Measurements from ENCODE around the gene DNM2. TPM values are rescaled to one million over a fixed set of nuclear protein-coding genes. Genes with fewer than 3 reads are reported as not detected.

Gene DNM2
- total RNA-seq, 4 donors from 2014 or later: 469 to 1,152 (median 585) TPM

- Histone ChIP-seq H3K4me3 (peak overlapping the region in 3 of 4 donors; percentile 12 to 39 (median 21)), H3K27me3 (no peaks in the 10 kb centered on the region), H3K36me3 (no peaks in the 10 kb centered on the region), H3K27ac (peak overlapping the region; percentile 83 to 88 (median 86)), H3K4me1 (peaks cover 5 to 16% (median 13%) of the 10 kb centered on the region in 4 donors), H3K9me3 (no peaks in the 10 kb centered on the region)
- TF ChIP-seq POLR2AphosphoS5 (IDR thresholded peaks at IDR 0.05): peak; percentile 29 to 80 (median 75)
- TF ChIP-seq POLR2A (IDR thresholded peaks at IDR 0.05): peak; percentile 72
- TF ChIP-seq CTCF (IDR thresholded peaks at IDR 0.05): no peak
- TF ChIP-seq EP300 (IDR thresholded peaks at IDR 0.05; ENCODE audit: low read depth): peak; percentile 67
- peak; percentile 83 for DNase-seq
- intact Hi-C loops (cut with DNase I; ENCODE audit: low total_unique reads): no loop called here
- in situ Hi-C loops (cut with MboI; ENCODE audit: low pct_ligation_motif_present in 1 of 4, low pct_unique_long_range_greater_than_20kb in 1 of 4, low sequenced_read_pairs in 3 of 4): loop anchor here (5.0 to 25.0 kb wide), 4 partner anchors 52 to 155 kb away; partner anchors contain the start of gene CARM1 (in 2 of the 4)
- WGBS, 2 donors (ENCODE audit: low coverage in 1 of 2): 43% methylated on average over 22 of the region's 23 CpGs; no CpG with 5 or more reads in 1 of the 2 donors
These were observed 5.1 kb upstream of the DNM2 start for GRCh38 chr19:10712754-10713153.

- H3K9me3 ChIP-seq: no peaks in the 10 kb centered on the region
- TF ChIP-seq CTCF (IDR thresholded peaks at IDR 0.05): no peak
- no peak for TF ChIP-seq EP300 (IDR thresholded peaks at IDR 0.05; ENCODE audit: low read depth)
- TF ChIP-seq POLR2AphosphoS5 (IDR thresholded peaks at IDR 0.05): peak; percentile 31 to 58 (median 54)
- no peak for TF ChIP-seq POLR2A (IDR thresholded peaks at IDR 0.05)
- in situ Hi-C loops (cut with MboI; ENCODE audit: low pct_ligation_motif_present in 1 of 4, low pct_unique_long_range_greater_than_20kb in 1 of 4, low sequenced_read_pairs in 3 of 4) (loop anchor here (5.0 to 25.0 kb wide), 4 partner anchors 51 to 154 kb away; partner anchors contain the start of gene CARM1 (in 2 of the 4)), intact Hi-C loops (cut with DNase I; ENCODE audit: low total_unique reads) (no loop called here)
- peak; percentile 84 for DNase-seq
- peaks cover 5 to 16% (median 13%) of the 10 kb centered on the region in 4 donors for H3K4me1 ChIP-seq
- H3K36me3 ChIP-seq: no peaks in the 10 kb centered on the region
- peak overlapping the region; percentile 83 to 88 (median 86) for H3K27ac ChIP-seq
- 56% methylated on average over 5 of the region's 5 CpGs; no CpG with 5 or more reads in 1 of the 2 donors for WGBS, 2 donors (ENCODE audit: low coverage in 1 of 2)
- peak overlapping the region in 3 of 4 donors; percentile 12 to 39 (median 21) for H3K4me3 ChIP-seq
- no peaks in the 10 kb centered on the region for H3K27me3 ChIP-seq
These were observed 4.6 kb upstream of the DNM2 start for GRCh38 chr19:10713317-10713716.

GRCh38 chr19:10717054-10717355, 874 bp upstream of the DNM2 start:
- intact Hi-C loops (cut with DNase I; ENCODE audit: low total_unique reads): no loop called here
- H3K27ac ChIP-seq: peak overlapping the region; percentile 77 to 80 (median 78)

More at GRCh38 chr19:10717054-10717355, 874 bp upstream of the DNM2 start:
- DNase-seq: no peak
- no peaks in the 10 kb centered on the region for H3K27me3 ChIP-seq
- H3K4me3 ChIP-seq: peak overlapping the region in 2 of 4 donors; percentile 12 to 28
- WGBS, 2 donors (ENCODE audit: low coverage in 1 of 2): 4 to 30% methylated on average over 10 to 12 of the region's 12 CpGs
- H3K4me1 ChIP-seq: peaks cover 20 to 47% (median 40%) of the 10 kb centered on the region in 4 donors
- in situ Hi-C loops (cut with MboI; ENCODE audit: low pct_ligation_motif_present in 1 of 4, low pct_unique_long_range_greater_than_20kb in 1 of 4, low sequenced_read_pairs in 3 of 4): loop anchor here (10.0 to 25.0 kb wide), 3 partner anchors 48 to 145 kb away; partner anchors contain the start of gene CARM1 (in 2 of the 4)
- no peak for TF ChIP-seq POLR2AphosphoS5 (IDR thresholded peaks at IDR 0.05)
- no peak for TF ChIP-seq CTCF (IDR thresholded peaks at IDR 0.05)
- no peak for TF ChIP-seq EP300 (IDR thresholded peaks at IDR 0.05; ENCODE audit: low read depth)
- TF ChIP-seq POLR2A (IDR thresholded peaks at IDR 0.05): peak; percentile 35
- no peaks in the 10 kb centered on the region for H3K9me3 ChIP-seq
- H3K36me3 ChIP-seq: no peaks in the 10 kb centered on the region
